HepG2 (cell line): ENCODE measurements around the gene PRSS53. TPM values are rescaled to one million over a fixed set of nuclear protein-coding genes. Genes with fewer than 3 reads are reported as not detected.

Source experiments
- AGO1 ChIP-seq: fragments of 200-400 bp; formaldehyde crosslinking; IDR thresholded peaks from 2 replicates; pipeline ENCODE4 v1.6.1; 2017; ENCODE audit warnings: mild to moderate bottlenecking, low read depth, low read length, moderate library complexity; ENCODE audit not compliant: poor library complexity, severe bottlenecking
- DBP ChIP-seq: sonication (generic); formaldehyde crosslinking; IDR thresholded peaks from 2 replicates; pipeline ENCODE4 v1.4.0; 2020; ENCODE audit warnings: missing genetic modification reagents; ENCODE audit errors: not compliant biosample characterization
- FOSL1 ChIP-seq: sonication (generic); formaldehyde crosslinking; IDR thresholded peaks from 2 replicates; pipeline ENCODE4 v1.9.0; 2021; ENCODE audit warnings: missing genetic modification reagents, borderline replicate concordance
- FOXM1 ChIP-seq: sonication (generic); formaldehyde crosslinking; IDR thresholded peaks from 2 replicates; pipeline ENCODE4 v1.5.0; 2020; ENCODE audit warnings: missing genetic modification reagents
- GLMP ChIP-seq: sonication (generic); formaldehyde crosslinking; IDR thresholded peaks from 2 replicates; pipeline ENCODE4 v1.9.0; 2021; ENCODE audit warnings: missing genetic modification reagents, mild to moderate bottlenecking, borderline replicate concordance
- HHEX ChIP-seq: IDR thresholded peaks from 2 replicates; pipeline ENCODE4 v1.6.1; 2016; ENCODE audit warnings: control low read depth
- HOXA3 ChIP-seq: sonication (generic); formaldehyde crosslinking; IDR thresholded peaks from 2 replicates; pipeline ENCODE4 v1.5.0; 2020; ENCODE audit warnings: missing genetic modification reagents
- KAT2B ChIP-seq: fragments of 150-350 bp; IDR thresholded peaks from 2 replicates; pipeline ENCODE4 v1.6.1; 2014; ENCODE audit warnings: low read depth, low read length, borderline replicate concordance
- MEIS2 ChIP-seq: sonication (generic); formaldehyde crosslinking; IDR thresholded peaks from 2 replicates; pipeline ENCODE4 v1.9.0; 2021; ENCODE audit warnings: mild to moderate bottlenecking, missing genetic modification reagents
- STAG1 ChIP-seq: sonication (generic); formaldehyde crosslinking; IDR thresholded peaks from 2 replicates; pipeline ENCODE4 v1.4.0; 2020; ENCODE audit warnings: missing genetic modification reagents
- THAP7 ChIP-seq: sonication (generic); formaldehyde crosslinking; IDR thresholded peaks from 2 replicates; pipeline ENCODE4 v1.8.1; 2023; ENCODE audit warnings: mild to moderate bottlenecking, missing genetic modification reagents
- ZBTB37 ChIP-seq: sonication (generic); formaldehyde crosslinking; IDR thresholded peaks from 2 replicates; pipeline ENCODE4 v1.4.0; 2020; ENCODE audit warnings: mild to moderate bottlenecking, missing genetic modification reagents
- ZNF207 ChIP-seq: fragments of 450-650 bp; IDR thresholded peaks from 2 replicates; pipeline ENCODE4 v1.6.1; 2016; ENCODE audit warnings: antibody characterized with exemption, borderline replicate concordance
- ZNF224 ChIP-seq: sonication (generic); formaldehyde crosslinking; IDR thresholded peaks from 2 replicates; pipeline ENCODE4 v1.5.0; 2020; ENCODE audit warnings: mild to moderate bottlenecking, missing genetic modification reagents
- ZNF430 ChIP-seq: sonication (generic); formaldehyde crosslinking; IDR thresholded peaks from 2 replicates; pipeline ENCODE4 v1.9.0; 2021; ENCODE audit warnings: mild to moderate bottlenecking, missing genetic modification reagents
- ZNF512 ChIP-seq: sonication (generic); formaldehyde crosslinking; IDR thresholded peaks from 2 replicates; pipeline ENCODE4 v1.4.0; 2020; ENCODE audit warnings: mild to moderate bottlenecking, missing genetic modification reagents
- ZNF556 ChIP-seq: sonication (generic); formaldehyde crosslinking; IDR thresholded peaks from 2 replicates; pipeline ENCODE4 v1.4.0; 2020; ENCODE audit warnings: mild to moderate bottlenecking, missing genetic modification reagents, borderline replicate concordance
- ZNF83 ChIP-seq: sonication (generic); formaldehyde crosslinking; IDR thresholded peaks from 2 replicates; pipeline ENCODE4 v1.4.0; 2020; ENCODE audit warnings: missing genetic modification reagents, mild to moderate bottlenecking, borderline replicate concordance
- ZNF878 ChIP-seq: sonication (generic); formaldehyde crosslinking; IDR thresholded peaks from 2 replicates; pipeline ENCODE4 v1.8.1; 2023; ENCODE audit warnings: mild to moderate bottlenecking, missing genetic modification reagents, moderate library complexity
- ZSCAN29 ChIP-seq: sonication (generic); formaldehyde crosslinking; conservative IDR thresholded peaks from 2 replicates; pipeline ENCODE4 v1.4.0; 2020; ENCODE audit warnings: mild to moderate bottlenecking, missing genetic modification reagents
- polyA plus RNA-seq, 8 experiments: library from polyadenylated mRNA; depleted of rRNA in 3 of 8; stranded (reverse) in 7 of 8; unstranded in 1 of 8; fragments of >200 nt; fragmentation: Illumina TruSeq in 4 of 8; extraction: Trizol in 4 of 8; gene quantifications; 2 replicates each; pipeline versions ENCODE4 v1.2.1 to v1.2.3, GENCODE V29; 2011 to 2016; ENCODE audit warnings: low read depth in 4 of 8, missing spikeins in 1 of 8, mixed read lengths in 1 of 8; ENCODE audit not compliant: insufficient read depth in 1 of 8
- total RNA-seq, 5 experiments: library from RNA; depleted of rRNA; stranded (reverse); fragments of >200 nt; fragmentation: Illumina TruSeq; extraction: Trizol; gene quantifications; 2 replicates each; pipeline ENCODE4 v1.2.3, GENCODE V29; 2016; ENCODE audit warnings: low read depth in 1 of 5

Gene PRSS53
- total and polyA plus RNA-seq, 2 of the 13 experiments (the other 11 are each of a cell fraction or from before 2014, with no cell fraction given), result 2.2 to 7.4 TPM

- TF ChIP-seq GLMP (CRISPR knock-in tag) (no peak), KAT2B (no peak), MEIS2 (0 out of 2 replicates have a peak, but pooled peaks have one; percentile 19), ZNF83 (peak; percentile 47; the same call in 1 of the 2 replicates), FOSL1 (CRISPR knock-in tag) (0 out of 2 replicates have a peak, but pooled peaks have one; percentile 17), ZBTB37 (CRISPR knock-in tag) (no peak), ZNF556 (CRISPR knock-in tag) (peak; percentile 51; the same call in 1 of the 2 replicates), ZNF512 (CRISPR knock-in tag) (no peak), ZNF224 (CRISPR knock-in tag) (no peak; the same call in 1 of the 2 replicates), ZSCAN29 (CRISPR knock-in tag) (no peak), DBP (CRISPR knock-in tag) (peak; percentile 36), HOXA3 (CRISPR knock-in tag) (peak; percentile 84), ZNF430 (peak; percentile 13; the same call in 1 of the 2 replicates), STAG1 (peak; percentile 35), AGO1 (no peak), FOXM1 (no peak), HHEX (CRISPR knock-in tag) (0 out of 2 replicates have a peak, but pooled peaks have one; percentile 36), THAP7 (CRISPR knock-in tag) (no peak), ZNF878 (no peak), ZNF207 (no peak)
These were observed 15.4 kb downstream of the PRSS53 start (continued) for GRCh38 chr16:31073142-31073969.
